ENCODE data around the gene NUCKS1.

NUCKS1 gene

GRCh38 chr1:205693421-205693991, 56.5 kb downstream of the NUCKS1 start:
- DNase-seq = no peak

GRCh38 chr1:205692423-205692822, 57.6 kb downstream of the NUCKS1 start:
- no peak for DNase-seq

- no peak for DNase-seq
These were observed 59.7 kb downstream of the NUCKS1 start for GRCh38 chr1:205690122-205690756.

- no peak for DNase-seq
These were observed 60.5 kb downstream of the NUCKS1 start for GRCh38 chr1:205689479-205689878.

- DNase-seq = no peak
These were observed 61.6 kb downstream of the NUCKS1 start for GRCh38 chr1:205688171-205689080.

- no peak for DNase-seq
These were observed 62.7 kb downstream of the NUCKS1 start for GRCh38 chr1:205687242-205687641.

- DNase-seq = no peak
These were observed 68.6 kb downstream of the NUCKS1 start for GRCh38 chr1:205681364-205681763.

- DNase-seq = no peak
These were observed 69.7 kb downstream of the NUCKS1 start, which contains the start of gene SLC45A3 for GRCh38 chr1:205680073-205680851. TSS of gene SLC45A3 (minus strand) at chr1:205680509. CDS start at chr1:205664656, 15,853 bp downstream.

GRCh38 chr1:205678286-205679111, 71.5 kb downstream of the NUCKS1 start:
- DNase-seq = no peak

GRCh38 chr1:205677167-205677566, 72.8 kb downstream of the NUCKS1 start:
- no peak for DNase-seq

GRCh38 chr1:205676597-205676996, 73.4 kb downstream of the NUCKS1 start:
- no peak for DNase-seq

- no peak for DNase-seq
These were observed 74.0 kb downstream of the NUCKS1 start for GRCh38 chr1:205676002-205676401.

GRCh38 chr1:205675247-205675646, 74.7 kb downstream of the NUCKS1 start:
- no peak for DNase-seq

- no peak for DNase-seq
These were observed 77.0 kb downstream of the NUCKS1 start for GRCh38 chr1:205672970-205673369.

- no peak for DNase-seq
These were observed 77.5 kb downstream of the NUCKS1 start for GRCh38 chr1:205672395-205672889.

GRCh38 chr1:205670611-205671430, 79.2 kb downstream of the NUCKS1 start:
- no peak for DNase-seq

GRCh38 chr1:205670150-205670446, 79.9 kb downstream of the NUCKS1 start:
- DNase-seq = no peak

- no peak for DNase-seq
These were observed 80.4 kb downstream of the NUCKS1 start for GRCh38 chr1:205669341-205670149.

GRCh38 chr1:205668951-205669340, 81.0 kb downstream of the NUCKS1 start:
- no peak for DNase-seq

Measured in GOT3 (cell line).